ENCODE data around the gene ADAM17.

The ADAM17 gene

GRCh38 chr2:9445089-9445488 is 110.5 kb downstream of the ADAM17 start:
- Histone ChIP-seq H3K56ac (ENCODE audit: low read length) (no peak overlapping the region), H3K27ac (ENCODE audit: low read depth, low read length) (no peak overlapping the region), H2BK15ac (replicated peaks; ENCODE audit: low read depth) (no peak overlapping the region), H3K79me1 (ENCODE audit: low read length) (no peaks in the 10 kb centered on the region), H3K4me2 (ENCODE audit: low read length) (no peak overlapping the region), H3K18ac (ENCODE audit: low read length) (no peak overlapping the region), H3K23ac (ENCODE audit: low read length) (no peak overlapping the region), H3K4me1 (ENCODE audit: control insufficient read depth, low read depth, low read length) (no peaks in the 10 kb centered on the region), H2BK5ac (ENCODE audit: low read length) (no peak overlapping the region), H3K4ac (ENCODE audit: low read depth, low read length) (no peak overlapping the region), H3K4me3 (ENCODE audit: low read length) (no peak overlapping the region), H4K5ac (ENCODE audit: low read length) (no peak overlapping the region), H3K36me3 (ENCODE audit: control insufficient read depth, insufficient read depth, low read length) (peaks cover 20% of the 10 kb centered on the region), H3K79me2 (ENCODE audit: control insufficient read depth, insufficient read depth, low read length) (no peaks in the 10 kb centered on the region), H3K9ac (ENCODE audit: low read length) (no peak overlapping the region), H2BK120ac (ENCODE audit: low read depth, low read length) (no peak overlapping the region), H2AK5ac (ENCODE audit: low read length) (no peak overlapping the region), H3K27me3 (ENCODE audit: insufficient read depth, low read length, poor library complexity) (no peaks in the 10 kb centered on the region), H4K8ac (ENCODE audit: low read depth, low read length) (no peak overlapping the region)
- no CpG with 5 or more reads among the region's 7 CpGs for WGBS (ENCODE audit: extremely low coverage, insufficient coverage, low lambda C conversion rate)
- DNase-seq = no peak

- no peak overlapping the region for H3K23ac ChIP-seq (ENCODE audit: low read length)
- no peak overlapping the region for H2BK5ac ChIP-seq (ENCODE audit: low read length)
- no peaks in the 10 kb centered on the region for H3K79me2 ChIP-seq (ENCODE audit: control insufficient read depth, insufficient read depth, low read length)
- no peak overlapping the region for H3K18ac ChIP-seq (ENCODE audit: low read length)
- no peak overlapping the region for H3K27ac ChIP-seq (ENCODE audit: low read depth, low read length)
- no peak overlapping the region for H3K56ac ChIP-seq (ENCODE audit: low read length)
- no CpG with 5 or more reads among the region's 5 CpGs for WGBS (ENCODE audit: extremely low coverage, insufficient coverage, low lambda C conversion rate)
- no peak overlapping the region for H2BK15ac ChIP-seq (replicated peaks; ENCODE audit: low read depth)
- H3K27me3 ChIP-seq (ENCODE audit: insufficient read depth, low read length, poor library complexity) = no peaks in the 10 kb centered on the region
- no peaks in the 10 kb centered on the region for H3K4me1 ChIP-seq (ENCODE audit: control insufficient read depth, low read depth, low read length)
- H3K36me3 ChIP-seq (ENCODE audit: control insufficient read depth, insufficient read depth, low read length) = peaks cover 22% of the 10 kb centered on the region
- H4K5ac ChIP-seq (ENCODE audit: low read length) = no peak overlapping the region
- H3K4ac ChIP-seq (ENCODE audit: low read depth, low read length) = no peak overlapping the region
- no peak overlapping the region for H3K4me2 ChIP-seq (ENCODE audit: low read length)
- H3K9ac ChIP-seq (ENCODE audit: low read length) = no peak overlapping the region
- H2AK5ac ChIP-seq (ENCODE audit: low read length) = no peak overlapping the region
- no peak overlapping the region for H2BK120ac ChIP-seq (ENCODE audit: low read depth, low read length)
- H3K79me1 ChIP-seq (ENCODE audit: low read length) = no peaks in the 10 kb centered on the region
- DNase-seq = no peak
- H3K4me3 ChIP-seq (ENCODE audit: low read length) = no peak overlapping the region
- H4K8ac ChIP-seq (ENCODE audit: low read depth, low read length) = no peak overlapping the region
Observed at GRCh38 chr2:9443526-9443925, 112.1 kb downstream of the ADAM17 start.

GRCh38 chr2:9441556-9441955 is 114.1 kb downstream of the ADAM17 start:
- no peak overlapping the region for H2BK5ac ChIP-seq (ENCODE audit: low read length)
- no peaks in the 10 kb centered on the region for H3K4me1 ChIP-seq (ENCODE audit: control insufficient read depth, low read depth, low read length)
- no CpG with 5 or more reads among the region's 3 CpGs for WGBS (ENCODE audit: extremely low coverage, insufficient coverage, low lambda C conversion rate)
- H4K8ac ChIP-seq (ENCODE audit: low read depth, low read length) = no peak overlapping the region
- H3K36me3 ChIP-seq (ENCODE audit: control insufficient read depth, insufficient read depth, low read length) = peaks cover 21% of the 10 kb centered on the region
- H3K79me1 ChIP-seq (ENCODE audit: low read length) = no peaks in the 10 kb centered on the region
- no peak overlapping the region for H2BK15ac ChIP-seq (replicated peaks; ENCODE audit: low read depth)
- no peak overlapping the region for H3K9ac ChIP-seq (ENCODE audit: low read length)
- no peak overlapping the region for H3K27ac ChIP-seq (ENCODE audit: low read depth, low read length)
- H4K5ac ChIP-seq (ENCODE audit: low read length) = no peak overlapping the region
- H3K4me3 ChIP-seq (ENCODE audit: low read length) = no peak overlapping the region
- no peaks in the 10 kb centered on the region for H3K79me2 ChIP-seq (ENCODE audit: control insufficient read depth, insufficient read depth, low read length)
- H3K4me2 ChIP-seq (ENCODE audit: low read length) = no peak overlapping the region
- no peak overlapping the region for H2BK120ac ChIP-seq (ENCODE audit: low read depth, low read length)
- no peak overlapping the region for H3K56ac ChIP-seq (ENCODE audit: low read length)
- H3K27me3 ChIP-seq (ENCODE audit: insufficient read depth, low read length, poor library complexity) = no peaks in the 10 kb centered on the region
- H3K4ac ChIP-seq (ENCODE audit: low read depth, low read length) = no peak overlapping the region
- DNase-seq = no peak
- no peak overlapping the region for H3K23ac ChIP-seq (ENCODE audit: low read length)
- no peak overlapping the region for H2AK5ac ChIP-seq (ENCODE audit: low read length)
- H3K18ac ChIP-seq (ENCODE audit: low read length) = no peak overlapping the region

- no CpG with 5 or more reads among the region's 1 CpG for WGBS (ENCODE audit: extremely low coverage, insufficient coverage, low lambda C conversion rate)
- Histone ChIP-seq H3K4me2 (ENCODE audit: low read length) (no peak overlapping the region), H2AK5ac (ENCODE audit: low read length) (no peak overlapping the region), H3K79me1 (ENCODE audit: low read length) (no peaks in the 10 kb centered on the region), H2BK5ac (ENCODE audit: low read length) (no peak overlapping the region), H2BK15ac (replicated peaks; ENCODE audit: low read depth) (no peak overlapping the region), H3K23ac (ENCODE audit: low read length) (no peak overlapping the region), H3K79me2 (ENCODE audit: control insufficient read depth, insufficient read depth, low read length) (no peaks in the 10 kb centered on the region), H3K9ac (ENCODE audit: low read length) (no peak overlapping the region), H3K18ac (ENCODE audit: low read length) (no peak overlapping the region), H3K56ac (ENCODE audit: low read length) (no peak overlapping the region), H3K27me3 (ENCODE audit: insufficient read depth, low read length, poor library complexity) (no peaks in the 10 kb centered on the region), H3K4me3 (ENCODE audit: low read length) (no peak overlapping the region), H3K4me1 (ENCODE audit: control insufficient read depth, low read depth, low read length) (no peaks in the 10 kb centered on the region), H3K27ac (ENCODE audit: low read depth, low read length) (no peak overlapping the region), H3K36me3 (ENCODE audit: control insufficient read depth, insufficient read depth, low read length) (peaks cover 18% of the 10 kb centered on the region), H4K5ac (ENCODE audit: low read length) (no peak overlapping the region), H4K8ac (ENCODE audit: low read depth, low read length) (no peak overlapping the region), H2BK120ac (ENCODE audit: low read depth, low read length) (no peak overlapping the region), H3K4ac (ENCODE audit: low read depth, low read length) (no peak overlapping the region)
- DNase-seq = no peak
Observed at GRCh38 chr2:9440058-9440727, 115.4 kb downstream of the ADAM17 start.

- H3K4me1 ChIP-seq (ENCODE audit: control insufficient read depth, low read depth, low read length) = no peaks in the 10 kb centered on the region
- no peaks in the 10 kb centered on the region for H3K27me3 ChIP-seq (ENCODE audit: insufficient read depth, low read length, poor library complexity)
- no peaks in the 10 kb centered on the region for H3K79me2 ChIP-seq (ENCODE audit: control insufficient read depth, insufficient read depth, low read length)
- H3K4me2 ChIP-seq (ENCODE audit: low read length) = no peak overlapping the region
- no peak overlapping the region for H2BK5ac ChIP-seq (ENCODE audit: low read length)
- H3K18ac ChIP-seq (ENCODE audit: low read length) = no peak overlapping the region
- H3K23ac ChIP-seq (ENCODE audit: low read length) = no peak overlapping the region
- no peak overlapping the region for H3K9ac ChIP-seq (ENCODE audit: low read length)
- no peak overlapping the region for H3K56ac ChIP-seq (ENCODE audit: low read length)
- peaks cover 18% of the 10 kb centered on the region for H3K36me3 ChIP-seq (ENCODE audit: control insufficient read depth, insufficient read depth, low read length)
- no peak overlapping the region for H4K8ac ChIP-seq (ENCODE audit: low read depth, low read length)
- H4K5ac ChIP-seq (ENCODE audit: low read length) = no peak overlapping the region
- no peak overlapping the region for H2BK15ac ChIP-seq (replicated peaks; ENCODE audit: low read depth)
- WGBS (ENCODE audit: extremely low coverage, insufficient coverage, low lambda C conversion rate) = no CpG with 5 or more reads among the region's 1 CpG
- DNase-seq = no peak
- no peaks in the 10 kb centered on the region for H3K79me1 ChIP-seq (ENCODE audit: low read length)
- H2BK120ac ChIP-seq (ENCODE audit: low read depth, low read length) = no peak overlapping the region
- H3K4ac ChIP-seq (ENCODE audit: low read depth, low read length) = no peak overlapping the region
- H2AK5ac ChIP-seq (ENCODE audit: low read length) = no peak overlapping the region
- H3K27ac ChIP-seq (ENCODE audit: low read depth, low read length) = no peak overlapping the region
- no peak overlapping the region for H3K4me3 ChIP-seq (ENCODE audit: low read length)
Observed at GRCh38 chr2:9439536-9439935, 116.1 kb downstream of the ADAM17 start.

All from mesendoderm (in vitro differentiated cells).